D721Med (cell line): ENCODE data around the gene PDCD4.

Source experiments
- DNase-seq: peaks from one replicate; pipeline ENCODE4 v3.0.0; 2011; ENCODE audit warnings: low spot score; ENCODE audit not compliant: insufficient read length
- FAIRE-seq: peaks from 2 replicates; lab custom pipeline; 2011; peaks lifted over from hg19 to GRCh38; lab: Jason Lieb, UNC
- TF ChIP-seq, protein P1 (sequence below): IDR thresholded peaks from 2 replicates; pipeline ENCODE4 v1.5.1; 2012; ENCODE audit warnings: mild to moderate bottlenecking, control low read depth; ENCODE audit not compliant: insufficient read depth; ENCODE audit errors: missing control alignments

The PDCD4 gene

DNA sequence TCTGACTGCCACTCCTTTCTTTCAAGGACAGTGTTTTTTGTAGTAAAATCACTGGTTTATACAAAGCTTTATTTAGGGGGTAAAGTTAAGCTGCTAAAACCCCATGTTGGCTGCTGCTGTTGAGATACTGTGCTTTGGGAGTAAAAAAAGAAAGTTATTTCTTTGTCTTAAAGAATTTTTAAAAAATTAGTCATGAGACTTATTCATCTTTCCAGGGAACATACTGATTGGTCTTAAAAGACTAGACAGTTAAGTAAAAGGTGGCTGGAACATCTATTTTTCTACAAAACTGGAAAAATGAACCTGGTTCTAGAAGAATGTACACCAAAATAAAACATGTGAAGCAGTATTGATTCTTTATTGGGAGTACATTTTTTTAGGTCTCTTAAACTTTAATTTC is 26.7 kb downstream of the PDCD4 start:
- FAIRE-seq (no peak), DNase-seq (no peak)
- TF ChIP-seq, protein P1, sequence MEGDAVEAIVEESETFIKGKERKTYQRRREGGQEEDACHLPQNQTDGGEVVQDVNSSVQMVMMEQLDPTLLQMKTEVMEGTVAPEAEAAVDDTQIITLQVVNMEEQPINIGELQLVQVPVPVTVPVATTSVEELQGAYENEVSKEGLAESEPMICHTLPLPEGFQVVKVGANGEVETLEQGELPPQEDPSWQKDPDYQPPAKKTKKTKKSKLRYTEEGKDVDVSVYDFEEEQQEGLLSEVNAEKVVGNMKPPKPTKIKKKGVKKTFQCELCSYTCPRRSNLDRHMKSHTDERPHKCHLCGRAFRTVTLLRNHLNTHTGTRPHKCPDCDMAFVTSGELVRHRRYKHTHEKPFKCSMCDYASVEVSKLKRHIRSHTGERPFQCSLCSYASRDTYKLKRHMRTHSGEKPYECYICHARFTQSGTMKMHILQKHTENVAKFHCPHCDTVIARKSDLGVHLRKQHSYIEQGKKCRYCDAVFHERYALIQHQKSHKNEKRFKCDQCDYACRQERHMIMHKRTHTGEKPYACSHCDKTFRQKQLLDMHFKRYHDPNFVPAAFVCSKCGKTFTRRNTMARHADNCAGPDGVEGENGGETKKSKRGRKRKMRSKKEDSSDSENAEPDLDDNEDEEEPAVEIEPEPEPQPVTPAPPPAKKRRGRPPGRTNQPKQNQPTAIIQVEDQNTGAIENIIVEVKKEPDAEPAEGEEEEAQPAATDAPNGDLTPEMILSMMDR, result no peak

DNA sequence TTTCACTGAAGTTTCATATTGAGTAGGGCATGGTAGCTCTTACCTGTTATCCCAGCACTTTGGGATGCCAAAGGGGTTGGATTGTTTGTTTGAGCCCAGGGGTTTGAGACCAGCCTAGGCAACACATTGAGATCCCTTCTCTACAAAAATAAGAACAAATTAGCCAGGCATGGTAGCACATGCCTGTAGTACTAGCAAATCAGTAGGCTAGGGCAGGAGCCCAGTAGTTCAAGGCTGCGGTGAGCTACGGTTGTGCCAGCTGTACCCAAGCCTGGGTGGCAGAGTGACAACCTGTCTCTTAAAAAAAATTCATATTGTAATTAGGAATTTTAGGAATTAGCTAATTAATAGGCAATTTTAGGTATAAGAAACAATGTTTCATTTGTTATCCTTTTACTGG is 29.3 kb downstream of the PDCD4 start:
- TF ChIP-seq, protein P1, result no peak
- no peak for DNase-seq
- no peak for FAIRE-seq

DNA sequence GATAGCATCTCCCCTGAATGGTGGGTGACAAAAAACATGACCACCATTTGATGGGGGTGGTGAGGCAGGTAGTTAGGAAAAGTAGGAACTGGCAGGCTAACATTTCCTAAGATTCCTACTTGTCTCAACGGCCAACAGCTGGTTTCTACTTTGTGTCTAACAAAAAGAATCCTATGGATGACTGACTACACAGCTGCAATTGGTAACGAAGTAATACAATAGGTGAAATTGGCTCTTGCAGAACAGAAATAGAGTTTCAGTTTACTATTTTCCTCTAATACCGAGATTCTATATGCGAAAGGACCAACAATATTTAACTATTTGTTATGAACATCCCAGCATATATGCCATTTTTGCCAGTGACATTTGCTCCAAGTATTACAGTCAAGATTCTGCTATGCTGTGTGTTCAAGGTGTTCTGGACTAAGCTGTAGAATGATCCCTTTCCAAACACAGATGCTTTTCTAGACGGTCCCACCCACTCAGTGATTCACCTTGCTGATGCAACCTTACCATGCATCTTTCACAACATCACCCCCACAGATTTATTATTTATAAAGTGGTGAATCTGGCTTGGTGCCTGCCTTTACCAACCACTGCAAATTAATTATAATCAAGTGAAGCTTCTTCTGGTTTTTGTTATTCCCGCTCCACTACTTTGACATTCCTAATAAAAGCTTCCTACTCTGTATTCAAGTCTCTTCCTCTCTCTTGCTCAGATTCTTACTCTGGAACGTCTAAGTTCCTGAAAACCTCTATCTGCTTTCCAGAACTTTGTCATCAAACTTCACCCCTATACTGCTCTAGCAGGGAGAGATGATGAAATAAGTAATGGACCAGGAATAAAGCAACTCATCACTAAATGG is 30.5 kb downstream of the PDCD4 start:
- TF ChIP-seq, protein P1, result no peak
- FAIRE-seq, result no peak
- DNase-seq, result no peak

DNA sequence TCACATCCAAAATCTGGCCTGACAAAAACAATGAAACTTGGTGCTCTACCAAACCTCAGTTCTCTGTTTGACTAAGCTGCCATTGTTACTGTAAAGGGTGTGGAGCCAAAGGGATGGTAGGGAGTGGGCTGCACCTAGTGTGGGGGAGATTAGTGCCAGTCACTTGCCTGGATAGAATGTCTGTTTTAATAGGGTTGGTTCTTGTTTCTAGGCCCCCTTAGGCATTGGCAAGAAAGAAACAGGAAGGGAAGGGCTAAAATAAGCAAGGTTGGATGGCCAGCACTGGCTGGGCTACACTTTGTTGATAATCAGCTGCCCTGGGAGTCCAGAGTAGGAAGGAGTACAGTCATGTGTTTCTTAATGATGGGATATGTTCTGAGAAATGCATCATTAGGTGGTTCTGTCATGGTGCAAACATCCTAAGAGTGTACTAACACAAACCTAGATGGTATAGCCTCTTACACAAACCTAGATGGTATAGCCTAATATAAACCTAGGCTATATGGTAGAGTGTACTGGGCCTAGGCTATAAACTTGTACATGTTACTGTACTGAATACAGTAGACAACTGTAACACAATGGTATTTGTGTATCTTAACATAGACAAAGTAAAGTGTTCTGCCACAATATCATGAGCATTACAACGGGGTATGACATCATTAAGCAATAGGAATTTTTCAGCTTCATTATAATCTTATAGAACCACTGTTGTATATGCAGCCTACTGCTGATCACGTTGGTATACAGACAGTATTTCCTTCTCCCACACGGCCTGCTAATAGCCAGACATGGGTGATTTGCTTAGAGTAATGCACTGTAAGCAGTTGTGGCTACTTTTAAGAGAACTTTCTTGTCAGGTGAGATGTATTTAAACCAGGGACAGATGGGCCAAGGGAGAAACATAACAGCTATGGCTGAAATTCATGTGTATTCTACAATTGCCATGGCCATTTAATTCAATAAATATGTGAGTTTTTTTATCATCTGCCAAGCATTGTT is 31.9 kb downstream of the PDCD4 start:
- TF ChIP-seq, protein P1, result no peak
- no peak for FAIRE-seq
- no peak for DNase-seq

DNA sequence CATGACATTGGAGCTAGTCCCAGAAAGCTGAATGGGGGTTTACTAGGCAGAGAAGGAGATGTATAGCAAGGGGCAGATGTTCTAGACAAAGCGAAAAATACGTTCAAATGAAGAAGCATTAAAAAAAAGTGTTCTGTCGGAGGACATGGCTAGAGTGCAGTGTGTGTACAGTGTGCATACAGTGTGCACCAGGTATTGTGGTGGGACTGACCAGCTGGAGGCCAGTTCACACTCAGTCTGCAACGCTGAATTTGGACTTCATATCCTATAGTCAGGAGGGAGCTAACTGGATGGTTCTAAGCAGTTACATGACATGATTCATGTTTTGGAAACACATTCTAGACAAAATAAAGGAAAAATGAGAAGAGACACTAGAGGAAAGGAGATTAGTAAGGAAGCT is 38.4 kb downstream of the PDCD4 start:
- TF ChIP-seq, protein P1, result no peak
- DNase-seq, result no peak
- no peak for FAIRE-seq

DNA sequence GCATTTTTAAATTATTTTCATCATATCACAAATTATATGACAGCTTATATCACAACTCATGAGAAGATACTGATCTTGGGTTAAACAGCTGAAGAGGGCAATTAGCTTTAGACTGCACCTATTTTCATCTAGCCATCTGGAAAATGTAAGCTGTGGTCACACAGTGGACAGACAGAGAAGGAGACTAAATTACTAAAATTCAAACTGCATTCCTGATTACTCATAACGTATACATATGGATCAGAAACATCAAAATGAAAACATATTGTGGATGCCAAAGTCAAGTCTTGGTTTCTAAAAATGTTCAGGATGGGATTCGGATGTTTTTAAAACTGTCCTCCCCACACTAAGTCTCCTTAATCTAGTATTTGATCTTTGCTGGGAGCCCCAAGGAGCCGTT is 40.6 kb downstream of the PDCD4 start:
- FAIRE-seq (no peak), DNase-seq (no peak)
- TF ChIP-seq, protein P1, result no peak
